Hepatocyte (in vitro differentiated cells): Measurements from ENCODE around the gene XYLT1.

Experiments used
- EZH2 ChIP-seq: fragments of 200-600 bp; sonication (generic); IDR thresholded peaks from 2 replicates; pipeline ENCODE4 v1.6.1; 2016; ENCODE audit warnings: antibody characterized with exemption, mild to moderate bottlenecking, borderline replicate concordance
- TF ChIP-seq, protein P1 (sequence below): fragments of 200-600 bp; sonication (generic); IDR thresholded peaks from 2 replicates; pipeline ENCODE4 v1.5.1; 2016; ENCODE audit warnings: antibody characterized with exemption, mild to moderate bottlenecking; ENCODE audit not compliant: poor library complexity

- TF ChIP-seq EZH2: no peak
- TF ChIP-seq, protein P1, sequence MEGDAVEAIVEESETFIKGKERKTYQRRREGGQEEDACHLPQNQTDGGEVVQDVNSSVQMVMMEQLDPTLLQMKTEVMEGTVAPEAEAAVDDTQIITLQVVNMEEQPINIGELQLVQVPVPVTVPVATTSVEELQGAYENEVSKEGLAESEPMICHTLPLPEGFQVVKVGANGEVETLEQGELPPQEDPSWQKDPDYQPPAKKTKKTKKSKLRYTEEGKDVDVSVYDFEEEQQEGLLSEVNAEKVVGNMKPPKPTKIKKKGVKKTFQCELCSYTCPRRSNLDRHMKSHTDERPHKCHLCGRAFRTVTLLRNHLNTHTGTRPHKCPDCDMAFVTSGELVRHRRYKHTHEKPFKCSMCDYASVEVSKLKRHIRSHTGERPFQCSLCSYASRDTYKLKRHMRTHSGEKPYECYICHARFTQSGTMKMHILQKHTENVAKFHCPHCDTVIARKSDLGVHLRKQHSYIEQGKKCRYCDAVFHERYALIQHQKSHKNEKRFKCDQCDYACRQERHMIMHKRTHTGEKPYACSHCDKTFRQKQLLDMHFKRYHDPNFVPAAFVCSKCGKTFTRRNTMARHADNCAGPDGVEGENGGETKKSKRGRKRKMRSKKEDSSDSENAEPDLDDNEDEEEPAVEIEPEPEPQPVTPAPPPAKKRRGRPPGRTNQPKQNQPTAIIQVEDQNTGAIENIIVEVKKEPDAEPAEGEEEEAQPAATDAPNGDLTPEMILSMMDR: no peak
These were observed 116.6 kb downstream of the XYLT1 start for GRCh38 chr16:17354141-17354601.
